K562 (cell line): ENCODE results near the gene DHDH. TPM values are rescaled to one million over a fixed set of nuclear protein-coding genes. Genes with fewer than 3 reads are reported as not detected.

Source experiments
- ATAC-seq: fragments of 200-7000 bp; cut with Tn5 transposase; 3 replicates; pipeline ENCODE4 v1.9.1; 2020; ENCODE audit warnings: moderate library complexity
- Bru-seq: library from RNA; stranded (reverse); fragments of 400-500 nt; gene quantifications from one replicate; lab custom pipeline; 2021; lab: Mats Ljungman, UMichigan
- BruChase-seq, 2 experiments: library from RNA; stranded (reverse); fragments of 400-500 nt; gene quantifications; one replicate each; lab custom pipeline; 2021; lab: Mats Ljungman, UMichigan
- BruUV-seq: library from RNA; stranded (reverse); fragments of 400-500 nt; replicated peaks from 2 replicates; lab custom pipeline; 2021; lab: Mats Ljungman, UMichigan
- CTCF ChIA-PET: fragments of 300-600 bp; formaldehyde crosslinking; extraction: SDS; loops from one replicate; lab custom pipeline; 2021; ENCODE audit warnings: low intra/inter-chr PET ratio; lab: Yijun Ruan, JAX
- POLR2A ChIA-PET: fragments of 300-600, 350-650 bp; sonication (Branson Sonifier 250); formaldehyde crosslinking; extraction: SDS; loops from one replicate; lab custom pipeline; 2021; ENCODE audit warnings: antibody characterized with exemption, inconsistent platforms; lab: Yijun Ruan, JAX
- DNase-seq, 4 experiments: peaks; one replicate each; pipeline versions ENCODE4 v3.0.0 to v3.0.0-alpha.2; 2011 to 2018; ENCODE audit warnings: low spot score in 3 of 4, mixed read lengths in 3 of 4; ENCODE audit errors: extremely low read depth in 1 of 4
- FAIRE-seq: peaks from 2 replicates; lab custom pipeline; 2011; peaks lifted over from hg19 to GRCh38; lab: Jason Lieb, UNC
- H2AFZ ChIP-seq: 2 replicates; pipeline ENCODE4 v1.6.0; 2011; ENCODE audit warnings: low read depth, low read length, control low read depth, inconsistent platforms
- H3K27ac ChIP-seq: fragments of 200-600 bp; 3 replicates; pipeline ENCODE4 v1.8.0; 2011; ENCODE audit warnings: low read depth, mild to moderate bottlenecking, control low read depth, inconsistent platforms, low read length, moderate library complexity, mixed read lengths; ENCODE audit errors: extremely low read depth
- H3K27me3 ChIP-seq, 2 experiments: fragments of 300-600 bp in 1 of 2; 2 replicates in 1 of 2; 3 replicates in 1 of 2; pipeline versions ENCODE4 v1.6.0 to v1.8.0; 2011; ENCODE audit warnings: inconsistent platforms in 2 of 2, low read length in 2 of 2, mild to moderate bottlenecking in 1 of 2, mixed read lengths in 1 of 2, moderate library complexity in 1 of 2; ENCODE audit not compliant: control insufficient read depth in 2 of 2, insufficient read depth in 2 of 2
- H3K36me3 ChIP-seq: fragments of 300-600 bp; 3 replicates; pipeline ENCODE4 v1.8.0; 2011; ENCODE audit warnings: mild to moderate bottlenecking, low read length, inconsistent platforms; ENCODE audit not compliant: control insufficient read depth, insufficient read depth
- H3K4me1 ChIP-seq, 2 experiments: fragments of 200-600 bp in 1 of 2; replicated peaks in 1 of 2; 2 replicates in 1 of 2; 3 replicates in 1 of 2; pipeline versions ENCODE4 v1.5.1 to v1.8.0; 2011; ENCODE audit warnings: inconsistent platforms in 2 of 2, low read length in 2 of 2, mild to moderate bottlenecking in 1 of 2, mixed read lengths in 1 of 2, moderate library complexity in 1 of 2; ENCODE audit not compliant: control insufficient read depth in 2 of 2, insufficient read depth in 2 of 2
- H3K4me2 ChIP-seq: 2 replicates; pipeline ENCODE4 v1.6.1; 2011; ENCODE audit warnings: low read length, control low read depth, inconsistent platforms, mixed read lengths; ENCODE audit not compliant: insufficient read depth
- H3K4me3 ChIP-seq: fragments of 200-600 bp; sonication (generic), shearing (Covaris generic); 2 replicates; pipeline ENCODE4 v1.5.1; 2016; ENCODE audit warnings: control low read depth, inconsistent platforms
- H3K79me2 ChIP-seq: fragments of 200-600 bp; 3 replicates; pipeline ENCODE4 v1.8.0; 2011; ENCODE audit warnings: low read length, inconsistent platforms; ENCODE audit not compliant: control insufficient read depth, insufficient read depth
- H3K9ac ChIP-seq, 2 experiments: 2 replicates each; pipeline versions ENCODE4 v1.6.0 to v1.6.1; 2011; ENCODE audit warnings: low read depth in 2 of 2, low read length in 2 of 2, control low read depth in 1 of 2, inconsistent platforms in 1 of 2, mild to moderate bottlenecking in 1 of 2, mixed read lengths in 1 of 2; ENCODE audit not compliant: insufficient read depth in 1 of 2
- H3K9me1 ChIP-seq: one replicate; pipeline ENCODE4 v1.6.0; 2011; ENCODE audit warnings: inconsistent platforms, mild to moderate bottlenecking, low read length, moderate library complexity; ENCODE audit not compliant: control insufficient read depth, insufficient read depth
- H3K9me3 ChIP-seq: replicated peaks from 2 replicates; pipeline ENCODE4 v1.5.1; 2011; ENCODE audit warnings: low read depth, low read length, inconsistent platforms; ENCODE audit not compliant: control insufficient read depth, insufficient read depth
- H4K20me1 ChIP-seq: replicated peaks from 2 replicates; pipeline ENCODE4 v1.6.1; 2011; ENCODE audit warnings: low read length, inconsistent platforms, mixed read lengths; ENCODE audit not compliant: control insufficient read depth, insufficient read depth
- ATF1 ChIP-seq, 2 experiments: fragments of 450-650 bp in 1 of 2; IDR thresholded peaks; 2 replicates each; pipeline ENCODE4 v1.6.1; 2016; ENCODE audit warnings: missing compliant biosample characterization in 1 of 2, missing genetic modification characterization in 1 of 2
- ELF4 ChIP-seq: fragments of 450-650 bp; formaldehyde crosslinking; IDR thresholded peaks from 2 replicates; pipeline ENCODE4 v1.4.0; 2022; ENCODE audit warnings: missing genetic modification characterization
- KLF6 ChIP-seq: fragments of 250-450 bp; sonication (Bioruptor Pico); IDR thresholded peaks from 2 replicates; pipeline ENCODE4 v1.4.0; 2020; ENCODE audit warnings: mild to moderate bottlenecking, moderate library complexity, borderline replicate concordance
- MAZ ChIP-seq, 2 experiments: fragments of 450-650 bp in 1 of 2; sonication (generic) in 1 of 2; formaldehyde crosslinking; IDR thresholded peaks in 1 of 2; conservative IDR thresholded peaks in 1 of 2; 2 replicates each; pipeline versions ENCODE4 v1.4.0 to v1.5.0; 2020; ENCODE audit warnings: mild to moderate bottlenecking in 1 of 2, missing genetic modification reagents in 1 of 2
- YY1 ChIP-seq, 3 experiments: IDR thresholded peaks; 2 replicates each; pipeline ENCODE4 v1.6.1; 2011; ENCODE audit warnings: low read length in 2 of 3, mild to moderate bottlenecking in 2 of 3, moderate library complexity in 2 of 3, borderline replicate concordance in 1 of 3, control low read depth in 1 of 3, low read depth in 1 of 3; ENCODE audit not compliant: insufficient read depth in 3 of 3, insufficient replicate concordance in 2 of 3, control insufficient read depth in 1 of 3, insufficient read length in 1 of 3; ENCODE audit errors: extremely low read depth in 1 of 3
- WGBS: fragments of 100-300 bp; shearing (Covaris generic); methylation state at CpG from one replicate; pipeline ENCODE4 v1.1.6; 2016; ENCODE audit warnings: low coverage, mixed read lengths; ENCODE audit not compliant: insufficient coverage; ENCODE audit errors: missing lambda C conversion rate; 5-methylcytosine and 5-hydroxymethylcytosine counted together
- in situ Hi-C: fragments of 300-500 bp; cut with MboI; formaldehyde crosslinking; loops from 4 replicates; pipeline ENCODE4 v1.15.0; 2018; ENCODE audit warnings: inconsistent platforms, mixed read lengths
- intact Hi-C: fragments of 100-400 bp; cut with micrococcal nuclease; formaldehyde crosslinking; loops from 2 replicates; pipeline ENCODE4 v1.14.2; 2022
- long read RNA-seq, 3 experiments: library from polyadenylated mRNA in 2 of 3; library from RNA in 1 of 3; unstranded in 2 of 3; stranded (forward) in 1 of 3; transcript quantifications; one replicate each; pipeline ENCODE4 v2.0.0, GENCODE V29; 2019 to 2022
- polyA minus RNA-seq, 3 experiments: library from RNA; depleted of rRNA, polyadenylated mRNA; stranded (reverse); fragments of >200 nt; gene quantifications; 2 replicates each; pipeline ENCODE4 v1.2.3, GENCODE V29; 2011
- polyA plus RNA-seq, 8 experiments: library from polyadenylated mRNA; depleted of rRNA in 4 of 8; stranded (reverse) in 5 of 8; unstranded in 3 of 8; fragments of >200 nt; fragmentation: Nextera tagmentation in 2 of 8; fragmentation: Illumina TruSeq in 1 of 8; extraction: Ambion mirVana in 2 of 8; extraction: Trizol in 1 of 8; gene quantifications; 2 replicates each; pipeline versions ENCODE4 v1.2.1 to v1.2.3, GENCODE V29; 2011 to 2014; ENCODE audit warnings: inconsistent platforms in 1 of 8, missing spikeins in 1 of 8
- total RNA-seq, 7 experiments: library from RNA; depleted of rRNA in 6 of 7; stranded (reverse); fragments of >200 nt in 6 of 7; fragmentation: Illumina TruSeq in 2 of 7; extraction: Trizol in 2 of 7; gene quantifications; 2 replicates each; pipeline versions ENCODE4 v1.2.1 to v1.2.3, GENCODE V29; 2011 to 2021; ENCODE audit warnings: low replicate concordance in 1 of 7
- TF ChIP-seq, protein P1 (sequence below), 2 experiments: IDR thresholded peaks; 2 replicates each; pipeline ENCODE4 v1.6.1; 2012; ENCODE audit warnings: improper control_type of control experiment in 2 of 2, low read depth in 2 of 2, low read length in 2 of 2, borderline replicate concordance in 1 of 2
- TF ChIP-seq, protein P2 (sequence below): sonication (generic); formaldehyde crosslinking; IDR thresholded peaks from 2 replicates; pipeline ENCODE4 v1.8.0; 2022; ENCODE audit warnings: mild to moderate bottlenecking, missing genetic modification reagents

Gene DHDH
- 1.4 and 2.3 TPM in 2 replicates for total RNA-seq (2011; cell fraction: chromatin; rRNA removed; ENCODE audit: low replicate concordance)
- 1.7 and 2.7 TPM in 2 replicates for total RNA-seq (2011; cell fraction: nucleolus; rRNA removed)
- total RNA-seq (2011; cell fraction: nucleoplasm; rRNA removed), result 0.99 and 1.0 TPM in 2 replicates
- total RNA-seq (2014; rRNA removed), result 1.1 and 1.5 TPM in 2 replicates
- total RNA-seq (2014; rRNA removed; fragmentation: Illumina TruSeq; extraction: Trizol), result 0.44 and 0.51 TPM in 2 replicates
- 0.76 and 1.2 TPM in 2 replicates for total RNA-seq (2015; rRNA removed; fragmentation: Illumina TruSeq; extraction: Trizol)
- total RNA-seq (2021), result 1.6 and 2.1 TPM in 2 replicates
- 1.9 and 4.2 TPM in 2 replicates for polyA plus RNA-seq (2011; rRNA removed)
- polyA plus RNA-seq (2011; cell fraction: cytosol; rRNA removed), result 4.5 and 4.6 TPM in 2 replicates
- polyA plus RNA-seq (2011; cell fraction: nucleus; rRNA removed), result 3.6 and 5.2 TPM in 2 replicates
- polyA plus RNA-seq (2012), result 2.2 and 4.5 TPM in 2 replicates
- polyA plus RNA-seq (2014; fragmentation: Illumina TruSeq; extraction: Trizol), result 0.37 and 1.2 TPM in 2 replicates
- under 1 TPM; 0.41 to 0.87 TPM for polyA plus RNA-seq (2014; fragmentation: Nextera tagmentation; extraction: Ambion mirVana)
- polyA plus RNA-seq (2014; rRNA removed), result 1.3 and 1.6 TPM in 2 replicates
- polyA minus RNA-seq (2011; rRNA and poly(A)+ RNA removed), result 0.25 and 0.45 TPM in 2 replicates
- 2.7 TPM in 1 of 2 replicates, not detected in the other for polyA minus RNA-seq (2011; cell fraction: cytosol; rRNA and poly(A)+ RNA removed)
- polyA minus RNA-seq (2011; cell fraction: nucleus; rRNA and poly(A)+ RNA removed), result 0.81 and 1.6 TPM in 2 replicates
- percentile 48 among the genes with signal in this experiment for Bru-seq, nascent RNA
- BruChase-seq, experiment 1, labeled RNA remaining after a 2-hour chase, result percentile 41 among the genes with signal in this experiment
- BruChase-seq, experiment 2, labeled RNA remaining after a 6-hour chase, result percentile 47 among the genes with signal in this experiment
- long read RNA-seq, experiment 1, partial matches to known transcripts, result 2 of 2 reads
- long read RNA-seq, experiment 1, other reads (novel, unspliced or antisense), result 0 of 2 reads
- long read RNA-seq, experiment 2, partial matches to known transcripts, result 1 of 2 reads
- long read RNA-seq, experiment 2, other reads (novel, unspliced or antisense), result 1 of 2 reads
- long read RNA-seq, experiment 3, partial matches to known transcripts, result 1 of 1 reads
- long read RNA-seq, experiment 3, other reads (novel, unspliced or antisense), result 0 of 1 reads

DNA sequence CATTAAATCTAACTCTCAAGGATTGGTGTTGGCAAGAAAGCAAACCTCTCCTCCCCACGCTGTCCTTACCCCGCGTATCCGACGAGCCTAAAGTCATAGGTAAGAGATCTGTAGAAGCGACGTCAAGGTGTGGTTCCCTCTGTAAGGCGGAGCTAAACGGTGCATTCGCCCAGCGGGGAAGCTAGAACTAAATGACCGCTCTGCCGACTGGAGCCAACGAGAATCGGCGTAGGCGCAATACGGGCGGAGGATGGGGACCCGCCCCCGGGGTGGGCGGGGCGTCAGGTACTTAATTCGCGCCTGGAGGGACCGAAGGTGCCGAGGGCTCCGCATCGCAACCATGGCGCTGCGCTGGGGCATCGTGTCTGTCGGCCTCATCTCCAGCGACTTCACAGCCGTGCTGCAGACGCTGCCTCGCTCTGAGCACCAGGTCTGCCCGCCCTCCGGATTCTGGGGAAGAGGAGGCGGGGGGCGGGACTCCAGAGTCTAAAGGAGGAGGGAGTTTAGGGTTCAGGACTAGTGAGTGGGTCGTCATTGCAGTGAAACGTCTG, at the start of gene DHDH:
Gene DHDH, plus strand, starts transcription at position 318 of the 551 bp plus-strand sequence. Its CDS starts 23 bp downstream, at position 341.
- DNase-seq, result peak; percentile 91 to 96 (median 95)
- H3K79me2 ChIP-seq, result no peaks in the 10 kb centered on the region; the same call in 2 of the 3 replicates
- intact Hi-C loops, result loop anchor here (2.0 to 5.0 kb wide), 2 partner anchors 21 to 34 kb away; partner anchors contain the start of genes BAX and FTL
- CTCF ChIA-PET, result no interaction called here
- H4K20me1 ChIP-seq, result no peaks in the 10 kb centered on the region
- BruUV-seq, result no TSS peak
- POLR2A ChIA-PET, result interaction anchor here (0.6 to 3.3 kb wide), 17 partner anchors 8 to 299 kb away, joined by 3 to 32 read pairs (median 5); partner anchors contain the start of genes BAX, FTL, PPP1R15A and TULP2
- H3K4me3 ChIP-seq, result peak within 1 kb of the TSS; percentile 38
- peak within 1 kb of the TSS; percentile 38 to 91 for H3K9ac ChIP-seq
- no peaks in the 10 kb centered on the region for H3K36me3 ChIP-seq
- peak; percentile 97 for ATAC-seq
- H3K27ac ChIP-seq, result peak within 1 kb of the TSS; percentile 29; the same call in 2 of the 3 replicates
- whole genome bisulfite sequencing, result under 1% methylated on average over 42 of the region's 43 CpGs
- H3K27me3 ChIP-seq, result no peaks in the 10 kb centered on the region
- H3K9me3 ChIP-seq, result no peaks in the 10 kb centered on the region
- H3K9me1 ChIP-seq, result no peaks in the 10 kb centered on the region
- H2AFZ ChIP-seq, result peak within 1 kb of the TSS; percentile 86
- peak; percentile 96 for FAIRE-seq
- in situ Hi-C loops, result no loop called here
- H3K4me1 ChIP-seq, result peaks cover 14 to 38% of the 10 kb centered on the region in 2 experiments; a peak in 4 of 5 replicates
- peak within 1 kb of the TSS; percentile 83 for H3K4me2 ChIP-seq
- TF ChIP-seq KLF6 (CRISPR knock-in tag), result no peak
- TF ChIP-seq, protein P1, sequence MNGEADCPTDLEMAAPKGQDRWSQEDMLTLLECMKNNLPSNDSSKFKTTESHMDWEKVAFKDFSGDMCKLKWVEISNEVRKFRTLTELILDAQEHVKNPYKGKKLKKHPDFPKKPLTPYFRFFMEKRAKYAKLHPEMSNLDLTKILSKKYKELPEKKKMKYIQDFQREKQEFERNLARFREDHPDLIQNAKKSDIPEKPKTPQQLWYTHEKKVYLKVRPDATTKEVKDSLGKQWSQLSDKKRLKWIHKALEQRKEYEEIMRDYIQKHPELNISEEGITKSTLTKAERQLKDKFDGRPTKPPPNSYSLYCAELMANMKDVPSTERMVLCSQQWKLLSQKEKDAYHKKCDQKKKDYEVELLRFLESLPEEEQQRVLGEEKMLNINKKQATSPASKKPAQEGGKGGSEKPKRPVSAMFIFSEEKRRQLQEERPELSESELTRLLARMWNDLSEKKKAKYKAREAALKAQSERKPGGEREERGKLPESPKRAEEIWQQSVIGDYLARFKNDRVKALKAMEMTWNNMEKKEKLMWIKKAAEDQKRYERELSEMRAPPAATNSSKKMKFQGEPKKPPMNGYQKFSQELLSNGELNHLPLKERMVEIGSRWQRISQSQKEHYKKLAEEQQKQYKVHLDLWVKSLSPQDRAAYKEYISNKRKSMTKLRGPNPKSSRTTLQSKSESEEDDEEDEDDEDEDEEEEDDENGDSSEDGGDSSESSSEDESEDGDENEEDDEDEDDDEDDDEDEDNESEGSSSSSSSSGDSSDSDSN (IDR thresholded peaks at IDR 0.05; ENCODE audit: borderline replicate concordance in 1 of 2, low read depth in 2 of 2, low read length in 2 of 2), result peak; percentile 52 to 57; a peak in 1 of 4 replicates
- peak; percentile 9; the same call in 1 of the 2 replicates for TF ChIP-seq ELF4
- TF ChIP-seq ATF1 (CRISPR knock-in tag; IDR thresholded peaks at IDR 0.05), result no peak
- TF ChIP-seq ATF1 (tag; IDR thresholded peaks at IDR 0.05), result peak; percentile 67
- TF ChIP-seq MAZ (CRISPR knock-in tag; conservative IDR thresholded peaks at IDR 0.05 in 1 of 2, IDR thresholded peaks at IDR 0.05 in 1 of 2), result peak; percentile 68 to 84; a peak in 3 of 4 replicates
- TF ChIP-seq, protein P2, sequence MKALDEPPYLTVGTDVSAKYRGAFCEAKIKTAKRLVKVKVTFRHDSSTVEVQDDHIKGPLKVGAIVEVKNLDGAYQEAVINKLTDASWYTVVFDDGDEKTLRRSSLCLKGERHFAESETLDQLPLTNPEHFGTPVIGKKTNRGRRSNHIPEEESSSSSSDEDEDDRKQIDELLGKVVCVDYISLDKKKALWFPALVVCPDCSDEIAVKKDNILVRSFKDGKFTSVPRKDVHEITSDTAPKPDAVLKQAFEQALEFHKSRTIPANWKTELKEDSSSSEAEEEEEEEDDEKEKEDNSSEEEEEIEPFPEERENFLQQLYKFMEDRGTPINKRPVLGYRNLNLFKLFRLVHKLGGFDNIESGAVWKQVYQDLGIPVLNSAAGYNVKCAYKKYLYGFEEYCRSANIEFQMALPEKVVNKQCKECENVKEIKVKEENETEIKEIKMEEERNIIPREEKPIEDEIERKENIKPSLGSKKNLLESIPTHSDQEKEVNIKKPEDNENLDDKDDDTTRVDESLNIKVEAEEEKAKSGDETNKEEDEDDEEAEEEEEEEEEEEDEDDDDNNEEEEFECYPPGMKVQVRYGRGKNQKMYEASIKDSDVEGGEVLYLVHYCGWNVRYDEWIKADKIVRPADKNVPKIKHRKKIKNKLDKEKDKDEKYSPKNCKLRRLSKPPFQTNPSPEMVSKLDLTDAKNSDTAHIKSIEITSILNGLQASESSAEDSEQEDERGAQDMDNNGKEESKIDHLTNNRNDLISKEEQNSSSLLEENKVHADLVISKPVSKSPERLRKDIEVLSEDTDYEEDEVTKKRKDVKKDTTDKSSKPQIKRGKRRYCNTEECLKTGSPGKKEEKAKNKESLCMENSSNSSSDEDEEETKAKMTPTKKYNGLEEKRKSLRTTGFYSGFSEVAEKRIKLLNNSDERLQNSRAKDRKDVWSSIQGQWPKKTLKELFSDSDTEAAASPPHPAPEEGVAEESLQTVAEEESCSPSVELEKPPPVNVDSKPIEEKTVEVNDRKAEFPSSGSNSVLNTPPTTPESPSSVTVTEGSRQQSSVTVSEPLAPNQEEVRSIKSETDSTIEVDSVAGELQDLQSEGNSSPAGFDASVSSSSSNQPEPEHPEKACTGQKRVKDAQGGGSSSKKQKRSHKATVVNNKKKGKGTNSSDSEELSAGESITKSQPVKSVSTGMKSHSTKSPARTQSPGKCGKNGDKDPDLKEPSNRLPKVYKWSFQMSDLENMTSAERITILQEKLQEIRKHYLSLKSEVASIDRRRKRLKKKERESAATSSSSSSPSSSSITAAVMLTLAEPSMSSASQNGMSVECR (CRISPR knock-in tag), result no peak
- TF ChIP-seq YY1 (IDR thresholded peaks at IDR 0.05; ENCODE audit: borderline replicate concordance in 1 of 3, control insufficient read depth in 1 of 3, extremely low read depth in 1 of 3, insufficient read depth in 3 of 3, insufficient read length in 1 of 3, insufficient replicate concordance in 2 of 3, low read depth in 1 of 3, low read length in 2 of 3), result peak in 2 of 3 experiments; percentile 72 to 86
